HepG2 (cell line): ENCODE results near the gene RNASE11. TPM values are rescaled to one million over a fixed set of nuclear protein-coding genes. Genes with fewer than 3 reads are reported as not detected.

Source experiments
- ATAC-seq: fragments of 200-7000 bp; cut with Tn5 transposase; 3 replicates; pipeline ENCODE4 v1.9.1; 2020; ENCODE audit warnings: mild to moderate bottlenecking, moderate library complexity
- BruUV-seq: library from RNA; stranded (reverse); fragments of 400-500 nt; replicated peaks from 2 replicates; lab custom pipeline; 2021; lab: Mats Ljungman, UMichigan
- CTCF ChIA-PET: fragments of 300-600 bp; formaldehyde crosslinking; extraction: SDS; loops from one replicate; lab custom pipeline; 2021; ENCODE audit warnings: low total read pairs, inconsistent platforms, low intra/inter-chr PET ratio; lab: Yijun Ruan, JAX
- POLR2A ChIA-PET: fragments of 350-600 bp; sonication (Branson Sonifier 250); formaldehyde crosslinking; loops from one replicate; lab custom pipeline; 2020; ENCODE audit warnings: antibody characterized with exemption, inconsistent platforms; lab: Yijun Ruan, JAX
- DNase-seq: peaks from one replicate; pipeline ENCODE4 v3.0.0-alpha.2; 2015; ENCODE audit warnings: low spot score
- FAIRE-seq: peaks from 3 replicates; lab custom pipeline; 2011; peaks lifted over from hg19 to GRCh38; lab: Jason Lieb, UNC
- H2AFZ ChIP-seq: one replicate; pipeline ENCODE4 v1.6.1; 2011; ENCODE audit warnings: low read length, inconsistent platforms
- H3K27ac ChIP-seq: fragments of 300-600 bp; 3 replicates; pipeline ENCODE4 v1.8.0; 2011; ENCODE audit warnings: mixed run types, mild to moderate bottlenecking, mixed read lengths, low read length, inconsistent platforms; ENCODE audit not compliant: insufficient read depth; ENCODE audit errors: extremely low read length
- H3K27me3 ChIP-seq, 2 experiments: fragments of 200-600 bp in 1 of 2; 2 replicates in 1 of 2; 3 replicates in 1 of 2; pipeline versions ENCODE4 v1.6.0 to v1.8.0; 2011; ENCODE audit warnings: low read length in 2 of 2, mild to moderate bottlenecking in 2 of 2, moderate library complexity in 2 of 2, inconsistent platforms in 1 of 2; ENCODE audit not compliant: insufficient read depth in 2 of 2, control insufficient read depth in 1 of 2
- H3K36me3 ChIP-seq, 2 experiments: fragments of 200-600 bp in 1 of 2; replicated peaks in 1 of 2; 2 replicates in 1 of 2; 3 replicates in 1 of 2; pipeline versions ENCODE4 v1.5.1 to v1.8.0; 2011; ENCODE audit warnings: low read length in 2 of 2, inconsistent platforms in 1 of 2; ENCODE audit not compliant: insufficient read depth in 2 of 2, control insufficient read depth in 1 of 2
- H3K4me1 ChIP-seq: 2 replicates; pipeline ENCODE4 v1.5.1; 2012; ENCODE audit warnings: low read length, inconsistent platforms; ENCODE audit not compliant: insufficient read depth
- H3K4me2 ChIP-seq: 2 replicates; pipeline ENCODE4 v1.6.0; 2011; ENCODE audit warnings: low read depth, low read length, inconsistent platforms
- H3K4me3 ChIP-seq, 3 experiments: fragments of 200-600 bp in 1 of 3; sonication (generic), shearing (Covaris generic) in 1 of 3; replicated peaks in 1 of 3; 2 replicates each; pipeline ENCODE4 v1.5.1; 2011 to 2016; ENCODE audit warnings: low read length in 3 of 3, inconsistent platforms in 2 of 3, low read depth in 2 of 3, mild to moderate bottlenecking in 2 of 3, control low read depth in 1 of 3, mixed read lengths in 1 of 3; ENCODE audit not compliant: insufficient read depth in 1 of 3
- H3K79me2 ChIP-seq: one replicate; pipeline ENCODE4 v1.6.1; 2011; ENCODE audit warnings: low read length, inconsistent platforms; ENCODE audit not compliant: insufficient read depth
- H3K9ac ChIP-seq: 2 replicates; pipeline ENCODE4 v1.6.0; 2011; ENCODE audit warnings: mild to moderate bottlenecking, low read depth, low read length, inconsistent platforms; ENCODE audit not compliant: insufficient read depth
- H3K9me3 ChIP-seq: 2 replicates; pipeline ENCODE4 v1.5.1; 2012; ENCODE audit warnings: mild to moderate bottlenecking, low read length
- H4K20me1 ChIP-seq: 2 replicates; pipeline ENCODE4 v1.6.0; 2011; ENCODE audit warnings: inconsistent platforms, mild to moderate bottlenecking, low read length, moderate library complexity; ENCODE audit not compliant: insufficient read depth
- JDP2 ChIP-seq: sonication (generic); formaldehyde crosslinking; IDR thresholded peaks from 2 replicates; pipeline ENCODE4 v1.8.1; 2022; ENCODE audit warnings: missing genetic modification reagents, borderline replicate concordance
- MLX ChIP-seq: IDR thresholded peaks from 2 replicates; pipeline ENCODE4 v1.6.1; 2016
- MTA1 ChIP-seq: sonication (generic); formaldehyde crosslinking; IDR thresholded peaks from 2 replicates; pipeline ENCODE4 v1.4.0; 2020; ENCODE audit warnings: missing genetic modification reagents, mild to moderate bottlenecking, borderline replicate concordance
- ZBTB38 ChIP-seq: sonication (generic); formaldehyde crosslinking; IDR thresholded peaks from 2 replicates; pipeline ENCODE4 v1.5.1; 2020; ENCODE audit warnings: mild to moderate bottlenecking, missing genetic modification reagents
- ZNF382 ChIP-seq: sonication (generic); formaldehyde crosslinking; IDR thresholded peaks from 2 replicates; pipeline ENCODE4 v1.5.0; 2020; ENCODE audit warnings: missing genetic modification reagents, mild to moderate bottlenecking, borderline replicate concordance
- WGBS: methylation state at CpG from one replicate; pipeline ENCODE4 v1.1.6; 2017; ENCODE audit warnings: low lambda C conversion rate; 5-methylcytosine and 5-hydroxymethylcytosine counted together
- in situ Hi-C: cut with HindIII; loops from 2 replicates; pipeline ENCODE4 v1.10.0; 2017; ENCODE audit warnings: low pct_unique_long_range_greater_than_20kb; ENCODE audit not compliant: extremely low pct_ligation_motif_present
- intact Hi-C: fragments of 100-400 bp; cut with micrococcal nuclease; formaldehyde crosslinking; loops from one replicate; pipeline ENCODE4 v1.10.0; 2022; ENCODE audit not compliant: unreplicated experiment
- polyA plus RNA-seq, 8 experiments: library from polyadenylated mRNA; depleted of rRNA in 3 of 8; stranded (reverse) in 7 of 8; unstranded in 1 of 8; fragments of >200 nt; fragmentation: Illumina TruSeq in 4 of 8; extraction: Trizol in 4 of 8; gene quantifications; 2 replicates each; pipeline versions ENCODE4 v1.2.1 to v1.2.3, GENCODE V29; 2011 to 2016; ENCODE audit warnings: low read depth in 4 of 8, missing spikeins in 1 of 8, mixed read lengths in 1 of 8; ENCODE audit not compliant: insufficient read depth in 1 of 8
- total RNA-seq, 5 experiments: library from RNA; depleted of rRNA; stranded (reverse); fragments of >200 nt; fragmentation: Illumina TruSeq; extraction: Trizol; gene quantifications; 2 replicates each; pipeline ENCODE4 v1.2.3, GENCODE V29; 2016; ENCODE audit warnings: low read depth in 1 of 5

Gene RNASE11
- total and polyA plus RNA-seq, 2 of the 13 experiments (the other 11 are each of a cell fraction or from before 2014, with no cell fraction given): not detected

GRCh38 chr14:20624495-20625070 is 36.8 kb upstream of the RNASE11 start (continued):
- TF ChIP-seq MTA1 (CRISPR knock-in tag) (no peak), JDP2 (CRISPR knock-in tag) (no peak), ZNF382 (CRISPR knock-in tag) (no peak), MLX (CRISPR knock-in tag) (no peak)

- intact Hi-C loops: no loop called here
- Histone ChIP-seq H2AFZ (no peak overlapping the region), H3K36me3 (no peaks in the 10 kb centered on the region), H3K9me3 (no peaks in the 10 kb centered on the region), H3K4me3 (no peak overlapping the region), H3K4me1 (peaks cover 94% of the 10 kb centered on the region), H3K79me2 (no peaks in the 10 kb centered on the region), H3K9ac (no peak overlapping the region), H3K27me3 (no peaks in the 10 kb centered on the region), H3K4me2 (no peak overlapping the region), H3K27ac (no peak overlapping the region), H4K20me1 (no peaks in the 10 kb centered on the region)
- DNase-seq: no peak
- FAIRE-seq: no peak
- no TSS peak for BruUV-seq
- TF ChIP-seq ZBTB38 (CRISPR knock-in tag) (0 out of 2 replicates have a peak, but pooled peaks have one; percentile 62), MLX (CRISPR knock-in tag) (no peak)
- in situ Hi-C loops: loop anchor here (25.0 kb wide), 1 partner anchor 161 kb away; the partner anchor contains the start of genes APEX1, OSGEP, PIP4P1 and PNP
- 86% methylated on average over 15 of the region's 15 CpGs for WGBS
- CTCF ChIA-PET: no interaction called here
- POLR2A ChIA-PET: interaction anchor here (1.9 to 2.5 kb wide), 2 partner anchors 10 to 60 kb away, joined by 5 to 9 read pairs; partner anchors contain the start of gene RNASE4
- ATAC-seq: no peak
Measured at GRCh38 chr14:20623798-20624197, 36.0 kb upstream of the RNASE11 start.
